Fibroblast of villous mesenchyme (primary cell): Measurements from ENCODE around the gene FXR2. TPM values are rescaled to one million over a fixed set of nuclear protein-coding genes. Genes with fewer than 3 reads are reported as not detected.

Experiments
- DNase-seq: peaks from one replicate; pipeline ENCODE4 v3.0.0-alpha.2; 2010; ENCODE audit warnings: low read depth
- H3K4me3 ChIP-seq: 2 replicates; pipeline ENCODE4 v1.5.1; 2011; ENCODE audit warnings: low read depth, mild to moderate bottlenecking, low read length
- total RNA-seq: library from RNA; depleted of rRNA; stranded (reverse); fragments of >200 nt; gene quantifications from 2 replicates; pipeline ENCODE4 v1.2.3, GENCODE V29; 2012
- TF ChIP-seq, protein P1 (sequence below): IDR thresholded peaks from 2 replicates; pipeline ENCODE4 v1.5.1; 2012; ENCODE audit warnings: low read depth, mild to moderate bottlenecking, low read length; ENCODE audit not compliant: insufficient read depth

The FXR2 gene
- total RNA-seq, 1 donor: 39.7 TPM

GRCh38 chr17:7560172-7561027 lies 54.3 kb downstream of the FXR2 start:
- TF ChIP-seq, protein P1, sequence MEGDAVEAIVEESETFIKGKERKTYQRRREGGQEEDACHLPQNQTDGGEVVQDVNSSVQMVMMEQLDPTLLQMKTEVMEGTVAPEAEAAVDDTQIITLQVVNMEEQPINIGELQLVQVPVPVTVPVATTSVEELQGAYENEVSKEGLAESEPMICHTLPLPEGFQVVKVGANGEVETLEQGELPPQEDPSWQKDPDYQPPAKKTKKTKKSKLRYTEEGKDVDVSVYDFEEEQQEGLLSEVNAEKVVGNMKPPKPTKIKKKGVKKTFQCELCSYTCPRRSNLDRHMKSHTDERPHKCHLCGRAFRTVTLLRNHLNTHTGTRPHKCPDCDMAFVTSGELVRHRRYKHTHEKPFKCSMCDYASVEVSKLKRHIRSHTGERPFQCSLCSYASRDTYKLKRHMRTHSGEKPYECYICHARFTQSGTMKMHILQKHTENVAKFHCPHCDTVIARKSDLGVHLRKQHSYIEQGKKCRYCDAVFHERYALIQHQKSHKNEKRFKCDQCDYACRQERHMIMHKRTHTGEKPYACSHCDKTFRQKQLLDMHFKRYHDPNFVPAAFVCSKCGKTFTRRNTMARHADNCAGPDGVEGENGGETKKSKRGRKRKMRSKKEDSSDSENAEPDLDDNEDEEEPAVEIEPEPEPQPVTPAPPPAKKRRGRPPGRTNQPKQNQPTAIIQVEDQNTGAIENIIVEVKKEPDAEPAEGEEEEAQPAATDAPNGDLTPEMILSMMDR: peak; percentile 70
- DNase-seq: peak; percentile 45
- peak overlapping the region; percentile 84 for H3K4me3 ChIP-seq

- no peak overlapping the region for H3K4me3 ChIP-seq
- DNase-seq: no peak
- TF ChIP-seq, protein P1: no peak
Measured at GRCh38 chr17:7559320-7560171, 55.2 kb downstream of the FXR2 start.

- DNase-seq: no peak
- TF ChIP-seq, protein P1: no peak
- H3K4me3 ChIP-seq: no peak within 1 kb of the TSS
Measured at GRCh38 chr17:7558544-7559319, 56.0 kb downstream of the FXR2 start, which contains the start of gene TNFSF13. TSS of gene TNFSF13 (plus strand) at chr17:7558750. CDS start at chr17:7559040, 290 bp downstream.

DNA sequence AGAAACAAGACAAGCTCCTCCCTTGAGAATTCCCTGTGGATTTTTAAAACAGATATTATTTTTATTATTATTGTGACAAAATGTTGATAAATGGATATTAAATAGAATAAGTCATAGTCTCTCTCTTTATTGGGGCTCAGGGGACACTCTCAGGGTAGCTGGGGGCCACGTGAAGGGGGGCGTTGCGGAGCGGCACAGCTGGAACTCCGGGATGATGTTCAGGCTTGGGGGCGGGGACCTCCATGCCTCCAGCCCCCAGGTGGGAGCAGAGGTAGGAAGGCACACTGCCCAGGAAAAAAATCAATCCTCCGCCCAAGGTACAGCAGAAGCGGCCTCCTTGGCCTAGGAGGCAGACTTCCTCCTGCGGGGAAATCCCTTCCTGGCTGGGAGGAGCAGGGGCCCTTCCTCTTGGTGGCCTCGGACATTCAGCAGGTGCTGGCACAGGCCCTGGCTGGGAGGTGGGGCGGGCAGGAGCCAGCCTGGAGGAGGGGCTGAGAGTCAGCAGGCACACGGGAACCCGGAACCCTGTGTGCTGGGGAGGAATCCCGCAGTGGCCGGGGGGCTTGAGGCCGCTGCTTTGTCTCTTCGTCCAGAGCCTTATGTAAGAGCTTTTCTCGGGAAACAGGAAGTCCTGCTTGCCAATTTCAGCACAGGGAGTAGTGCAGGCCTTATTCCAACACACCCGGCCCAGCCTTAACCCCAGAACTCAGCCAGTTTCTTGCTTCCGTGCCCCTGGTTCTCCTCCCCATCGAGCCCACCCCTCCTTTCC lies 56.7 kb downstream of the FXR2 start:
- DNase-seq: peak; percentile 55
- TF ChIP-seq, protein P1: no peak
- no peak overlapping the region for H3K4me3 ChIP-seq

DNA sequence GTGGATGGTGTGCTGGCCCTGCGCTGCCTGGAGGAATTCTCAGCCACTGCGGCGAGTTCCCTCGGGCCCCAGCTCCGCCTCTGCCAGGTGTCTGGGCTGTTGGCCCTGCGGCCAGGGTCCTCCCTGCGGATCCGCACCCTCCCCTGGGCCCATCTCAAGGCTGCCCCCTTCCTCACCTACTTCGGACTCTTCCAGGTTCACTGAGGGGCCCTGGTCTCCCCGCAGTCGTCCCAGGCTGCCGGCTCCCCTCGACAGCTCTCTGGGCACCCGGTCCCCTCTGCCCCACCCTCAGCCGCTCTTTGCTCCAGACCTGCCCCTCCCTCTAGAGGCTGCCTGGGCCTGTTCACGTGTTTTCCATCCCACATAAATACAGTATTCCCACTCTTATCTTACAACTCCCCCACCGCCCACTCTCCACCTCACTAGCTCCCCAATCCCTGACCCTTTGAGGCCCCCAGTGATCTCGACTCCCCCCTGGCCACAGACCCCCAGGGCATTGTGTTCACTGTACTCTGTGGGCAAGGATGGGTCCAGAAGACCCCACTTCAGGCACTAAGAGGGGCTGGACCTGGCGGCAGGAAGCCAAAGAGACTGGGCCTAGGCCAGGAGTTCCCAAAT lies 57.4 kb downstream of the FXR2 start:
- TF ChIP-seq, protein P1: no peak
- H3K4me3 ChIP-seq: no peak overlapping the region
- no peak for DNase-seq
